HT-29 (cell line): Measurements from ENCODE around the gene MED13L. TPM values are rescaled to one million over a fixed set of nuclear protein-coding genes. Genes with fewer than 3 reads are reported as not detected.

Experiments used
- DNase-seq: peaks from one replicate; pipeline ENCODE4 v3.0.0-alpha.2; 2015; ENCODE audit warnings: low spot score
- total RNA-seq: library from RNA; depleted of rRNA; stranded (reverse); fragments of >200 nt; shearing (Covaris generic); gene quantifications from 2 replicates; pipeline ENCODE4 v1.2.3, GENCODE V29; 2014

The MED13L gene
- total RNA-seq, 1 experiment from 2014 or later, result 23.8 TPM

GRCh38 chr12:116278667-116279066 is 1.2 kb upstream of the MED13L start:
- DNase-seq, result no peak

DNA sequence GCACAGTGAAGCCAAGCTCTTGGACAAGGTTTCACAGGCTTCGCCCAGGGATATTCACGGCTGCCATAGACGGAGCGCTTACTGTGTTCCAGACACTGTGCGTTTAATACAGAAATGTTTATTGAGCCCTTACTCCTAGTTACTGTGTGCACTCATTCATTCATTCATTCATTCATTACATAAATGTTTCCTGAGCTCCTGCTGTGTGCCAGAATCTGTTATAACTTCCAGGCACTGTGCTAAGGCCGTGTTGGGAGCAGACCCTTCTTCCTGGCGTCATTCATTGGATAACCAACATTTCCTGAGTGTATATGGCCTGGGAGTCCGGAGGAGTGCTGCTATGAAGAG is 760 bp upstream of the MED13L start:
- DNase-seq, result peak; percentile 7

DNA sequence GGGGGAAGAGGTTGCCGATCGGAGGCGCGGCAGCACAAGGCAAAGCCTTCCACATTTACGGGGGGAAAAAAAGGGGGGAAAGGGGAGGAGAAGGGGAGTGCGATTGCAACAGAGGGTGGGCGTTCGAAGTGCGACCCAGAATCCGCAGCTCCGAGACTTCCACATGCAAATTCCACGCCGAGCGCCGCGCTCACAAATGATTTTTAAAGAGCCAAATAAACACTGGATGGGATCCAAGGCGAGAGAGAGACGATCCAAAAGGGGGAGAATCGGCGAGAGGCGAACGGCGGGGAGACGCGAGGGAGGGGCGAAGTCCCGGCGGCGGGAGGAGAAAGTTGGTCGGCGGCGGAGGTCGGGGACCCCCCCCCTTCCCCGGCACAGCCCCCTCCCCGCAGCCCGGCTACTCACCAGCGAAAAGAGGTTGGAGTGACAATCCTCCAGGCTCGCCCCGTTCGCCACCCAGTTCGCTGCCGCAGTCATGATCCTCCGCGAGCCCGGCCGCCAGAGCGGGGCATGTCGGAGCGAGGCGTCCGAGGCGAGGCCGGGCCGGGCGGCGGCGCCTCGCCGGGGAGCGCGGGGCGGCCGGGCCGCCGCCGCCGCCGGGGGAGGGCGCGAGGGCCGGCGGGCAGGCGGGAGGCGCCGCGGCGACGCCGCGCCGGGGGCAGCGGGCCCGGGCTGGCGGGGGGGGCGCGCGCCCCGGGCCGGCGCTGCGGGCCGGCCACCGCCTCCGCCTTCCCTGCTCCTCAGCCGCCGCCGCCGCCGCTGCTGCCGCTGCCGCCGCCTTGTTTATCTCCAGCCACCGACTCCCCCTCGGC is 634 bp downstream of the MED13L start:
- DNase-seq, result peak; percentile 66

GRCh38 chr12:116274551-116275375 is 2.7 kb downstream of the MED13L start:
- DNase-seq, result no peak

- DNase-seq, result no peak
These were observed 3.5 kb downstream of the MED13L start for GRCh38 chr12:116273813-116274550.

DNA sequence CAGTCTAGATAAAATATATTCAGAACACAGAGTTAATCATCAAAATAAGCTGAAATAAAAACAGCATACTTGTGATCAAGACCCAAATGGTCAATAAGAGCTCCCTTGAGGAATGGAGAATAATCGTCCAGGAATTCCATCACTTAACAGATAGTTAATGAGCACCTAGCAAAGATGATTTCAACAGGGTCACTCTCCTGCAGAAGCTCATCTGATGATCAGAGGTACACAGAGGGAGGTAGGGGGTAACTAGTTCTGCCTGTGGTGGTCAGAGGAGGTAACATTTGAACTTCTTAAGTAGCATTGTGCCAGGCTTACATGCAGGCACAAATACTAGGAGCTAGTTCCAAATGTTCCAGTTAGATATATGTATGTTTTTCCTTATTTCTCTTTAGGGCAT is 9.5 kb downstream of the MED13L start:
- DNase-seq, result no peak

- DNase-seq, result no peak
These were observed 10.7 kb downstream of the MED13L start for GRCh38 chr12:116266631-116267349.

DNA sequence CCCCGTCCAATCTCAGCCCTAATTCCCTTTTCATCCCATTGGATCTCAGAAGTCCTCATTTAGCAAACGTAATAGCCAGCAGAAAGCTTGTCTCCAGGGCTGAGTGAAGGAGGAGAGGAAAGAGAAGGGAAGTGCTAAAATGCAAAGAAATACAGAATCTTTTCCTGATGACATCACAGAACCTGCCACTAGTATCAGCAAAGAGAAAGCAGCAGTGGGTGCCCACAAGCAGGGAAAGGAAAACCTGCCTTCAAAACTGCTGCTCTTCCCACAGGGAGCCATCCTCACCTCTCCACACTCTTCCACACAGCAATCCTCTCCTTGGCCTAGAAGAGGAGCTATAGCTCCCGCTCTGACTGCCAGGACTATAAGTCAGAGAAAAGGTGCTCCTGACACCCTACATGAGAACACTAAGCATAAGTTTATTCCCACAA is 11.3 kb downstream of the MED13L start:
- DNase-seq, result no peak

DNA sequence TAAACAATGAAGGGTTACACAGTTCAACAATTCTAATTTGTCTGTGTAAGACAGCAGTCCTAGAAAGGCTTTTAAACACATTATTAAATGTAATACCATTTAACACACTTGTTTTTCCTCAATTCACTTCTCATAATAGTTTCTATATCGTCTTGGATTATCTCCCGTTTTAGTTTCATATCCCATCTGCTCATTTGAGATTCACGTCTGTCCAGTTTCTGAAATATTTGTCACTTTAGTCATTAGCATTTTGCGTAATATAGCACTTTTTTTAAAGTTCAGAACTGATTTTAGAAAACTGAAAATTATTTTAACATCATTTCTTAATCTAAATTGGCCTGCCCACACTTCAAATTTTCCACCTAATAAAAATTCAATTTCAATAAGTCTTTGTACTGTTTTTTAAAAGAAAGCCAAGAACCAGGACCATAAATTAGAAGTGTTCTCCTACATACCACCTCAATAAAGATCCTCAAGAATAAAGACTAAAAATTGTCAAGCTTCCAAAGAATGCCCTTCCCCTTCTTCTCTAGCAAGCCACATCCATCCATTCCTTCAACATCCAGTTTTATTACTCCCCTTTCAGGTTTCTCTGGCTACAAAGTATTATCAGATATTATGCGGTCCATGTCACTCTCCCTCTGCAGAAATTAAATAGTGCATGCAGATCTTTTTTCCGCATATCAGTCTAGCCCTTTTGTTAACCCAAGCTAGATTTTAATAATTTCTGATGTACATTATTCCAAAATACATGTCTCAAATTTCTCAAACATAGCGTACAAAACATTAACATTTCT is 11.9 kb downstream of the MED13L start:
- no peak for DNase-seq

DNA sequence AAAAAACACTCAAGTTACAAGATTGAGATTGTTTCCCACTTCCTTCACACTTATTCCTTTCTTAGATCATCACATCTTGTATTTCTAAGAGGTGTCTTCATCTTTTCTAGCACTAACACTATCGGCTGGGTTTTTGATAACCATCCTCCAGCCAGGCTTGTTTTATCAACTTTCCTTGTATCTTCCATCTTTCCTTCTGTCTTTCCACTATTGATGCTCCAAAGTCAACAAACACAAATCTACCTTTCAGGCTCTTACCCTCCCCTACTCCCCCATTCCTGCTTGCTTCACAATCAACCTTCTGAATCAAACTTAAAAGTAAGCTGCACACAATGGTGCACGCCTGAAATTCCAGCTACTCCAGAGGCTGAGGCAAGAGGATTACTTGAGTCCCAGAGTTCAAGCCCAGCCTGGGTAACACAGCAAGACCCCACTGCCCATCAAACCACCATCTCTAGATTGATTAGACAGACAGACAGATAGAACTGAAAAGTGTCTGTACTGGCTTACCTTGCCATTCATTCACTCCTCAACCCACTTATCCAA is 12.9 kb downstream of the MED13L start:
- DNase-seq, result no peak

- DNase-seq, result no peak
These were observed 13.6 kb downstream of the MED13L start for GRCh38 chr12:116263844-116264243.

DNA sequence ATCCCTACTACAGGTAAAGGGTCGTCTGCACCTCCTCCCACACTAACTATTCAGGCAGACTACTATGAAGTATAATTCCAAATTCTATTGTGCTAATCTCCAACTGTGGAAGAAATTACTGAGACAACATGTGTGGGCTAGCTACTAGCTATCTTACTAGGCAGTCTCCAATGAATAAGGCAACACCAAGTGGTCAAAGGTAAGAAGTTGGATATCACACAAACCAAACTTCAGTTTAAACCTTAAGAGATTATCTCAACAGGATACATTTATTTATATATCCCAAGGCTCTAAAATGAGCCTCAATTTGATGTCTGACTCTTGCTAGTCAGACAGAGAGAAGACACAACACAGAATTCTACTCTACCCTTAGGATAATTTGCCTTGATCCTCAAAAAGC is 14.1 kb downstream of the MED13L start:
- no peak for DNase-seq

GRCh38 chr12:116262741-116263140 is 14.8 kb downstream of the MED13L start:
- no peak for DNase-seq

DNA sequence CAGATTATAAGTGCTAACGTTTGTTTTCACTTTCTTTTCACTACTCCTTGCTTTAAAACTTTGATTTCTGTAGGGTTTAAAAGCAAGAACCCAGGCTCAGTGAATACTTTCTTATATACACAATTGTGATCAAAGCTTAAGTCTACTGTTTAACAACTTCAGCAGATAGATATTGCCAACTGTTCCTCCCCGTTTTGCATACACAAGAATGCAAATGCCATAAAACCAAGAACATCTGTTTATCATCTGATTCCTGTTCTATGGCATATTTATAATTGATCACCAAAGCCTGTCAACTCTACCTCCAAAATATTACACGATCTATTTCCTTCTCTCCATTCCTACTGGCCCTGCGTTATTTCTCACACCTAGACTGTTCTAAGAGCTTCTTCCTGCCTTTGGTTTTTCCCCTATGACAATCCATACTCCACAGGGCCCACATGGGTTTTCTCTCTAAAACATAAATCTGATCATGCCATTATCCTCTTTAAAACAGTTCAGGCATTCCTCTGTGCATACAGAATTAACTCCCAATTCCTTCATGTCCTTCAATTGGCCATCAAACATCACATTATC is 15.9 kb downstream of the MED13L start:
- no peak for DNase-seq

- DNase-seq, result no peak
These were observed 17.5 kb downstream of the MED13L start for GRCh38 chr12:116259800-116260577.

- DNase-seq, result no peak
These were observed 19.7 kb downstream of the MED13L start for GRCh38 chr12:116257826-116258225.

GRCh38 chr12:116257215-116257614 is 20.3 kb downstream of the MED13L start:
- DNase-seq, result no peak

GRCh38 chr12:116249938-116250337 is 27.6 kb downstream of the MED13L start:
- no peak for DNase-seq

DNA sequence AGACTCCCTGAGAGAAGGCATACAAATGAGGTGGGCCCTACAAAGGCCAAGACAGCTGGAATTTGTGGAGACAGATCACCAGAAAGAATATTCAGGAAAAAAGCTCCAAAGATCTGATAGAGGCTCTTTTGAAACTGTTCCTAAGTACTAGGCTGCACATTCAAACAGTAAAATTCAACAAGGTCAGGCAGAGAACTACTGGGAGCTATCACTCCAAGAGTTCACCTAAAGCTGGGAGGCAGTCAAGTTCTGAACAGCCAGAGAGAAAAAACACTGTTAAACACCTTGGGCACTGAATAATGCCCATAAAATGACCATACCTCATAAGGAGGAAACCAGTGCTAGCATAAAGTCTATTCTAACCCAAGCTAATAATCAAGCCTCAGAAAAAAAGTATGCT is 28.6 kb downstream of the MED13L start:
- DNase-seq, result no peak
